SK-MEL-5 (cell line): ENCODE data around the gene HNRNPUL1. TPM values are rescaled to one million over a fixed set of nuclear protein-coding genes. Genes with fewer than 3 reads are reported as not detected.
"Not testable (repeated sequence)": the region's sequence is repeated elsewhere in the genome, so short reads cannot be mapped to it uniquely, and the experiment has no call there.

Experiments used
- DNase-seq: peaks from one replicate; pipeline ENCODE4 v3.0.0-alpha.2; 2016; ENCODE audit warnings: low read depth, low spot score
- in situ Hi-C: cut with HindIII; loops from 2 replicates; pipeline ENCODE4 v1.10.0; 2016; ENCODE audit warnings: low sequenced_read_pairs, high pct_unique_total_duplicates, low pct_unique_long_range_greater_than_20kb
- total RNA-seq: library from RNA; depleted of rRNA; stranded (reverse); fragments of >200 nt; shearing (Covaris generic); gene quantifications from 2 replicates; pipeline ENCODE4 v1.2.3, GENCODE V29; 2014

The HNRNPUL1 gene
- total RNA-seq, 1 experiment from 2014 or later: 56.4 TPM

DNA sequence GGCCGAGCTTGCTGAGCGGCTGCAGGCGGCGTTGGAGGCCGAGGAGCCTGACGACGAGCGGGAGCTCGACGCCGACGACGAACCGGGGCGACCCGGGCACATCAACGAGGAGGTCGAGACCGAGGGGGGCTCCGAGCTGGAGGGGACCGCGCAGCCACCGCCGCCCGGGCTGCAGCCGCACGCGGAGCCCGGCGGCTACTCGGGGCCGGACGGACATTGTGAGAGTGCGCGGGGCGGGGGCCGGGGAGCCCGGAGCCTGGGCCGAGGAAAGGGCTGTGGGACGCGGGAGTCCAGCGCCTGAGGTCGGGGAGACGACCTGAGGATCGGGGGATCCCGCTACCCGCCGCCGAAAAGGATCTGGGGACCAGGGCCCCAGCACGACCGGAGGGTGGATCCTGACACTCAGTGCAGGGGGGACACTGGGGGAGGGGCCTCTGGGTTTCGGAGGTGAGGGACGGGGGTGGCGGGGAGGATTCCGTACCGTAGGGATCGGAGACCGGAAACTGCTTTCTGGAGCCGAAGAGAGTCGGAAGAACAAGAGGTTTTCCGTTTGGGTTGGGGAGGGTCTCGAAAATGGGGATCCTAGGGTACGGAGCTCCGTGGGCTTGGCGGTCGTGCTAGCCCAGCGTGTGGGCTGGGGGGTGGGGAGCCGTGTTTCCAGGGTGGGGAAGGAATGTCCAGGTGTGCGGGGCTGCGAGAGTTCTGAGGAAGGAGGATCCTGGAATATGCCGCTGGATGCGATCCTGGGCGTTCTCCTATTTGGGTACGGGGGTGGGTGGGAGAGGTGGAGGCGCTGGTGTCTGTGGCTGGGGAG is 616 bp downstream of the HNRNPUL1 start:
- DNase-seq: peak; percentile 28

DNA sequence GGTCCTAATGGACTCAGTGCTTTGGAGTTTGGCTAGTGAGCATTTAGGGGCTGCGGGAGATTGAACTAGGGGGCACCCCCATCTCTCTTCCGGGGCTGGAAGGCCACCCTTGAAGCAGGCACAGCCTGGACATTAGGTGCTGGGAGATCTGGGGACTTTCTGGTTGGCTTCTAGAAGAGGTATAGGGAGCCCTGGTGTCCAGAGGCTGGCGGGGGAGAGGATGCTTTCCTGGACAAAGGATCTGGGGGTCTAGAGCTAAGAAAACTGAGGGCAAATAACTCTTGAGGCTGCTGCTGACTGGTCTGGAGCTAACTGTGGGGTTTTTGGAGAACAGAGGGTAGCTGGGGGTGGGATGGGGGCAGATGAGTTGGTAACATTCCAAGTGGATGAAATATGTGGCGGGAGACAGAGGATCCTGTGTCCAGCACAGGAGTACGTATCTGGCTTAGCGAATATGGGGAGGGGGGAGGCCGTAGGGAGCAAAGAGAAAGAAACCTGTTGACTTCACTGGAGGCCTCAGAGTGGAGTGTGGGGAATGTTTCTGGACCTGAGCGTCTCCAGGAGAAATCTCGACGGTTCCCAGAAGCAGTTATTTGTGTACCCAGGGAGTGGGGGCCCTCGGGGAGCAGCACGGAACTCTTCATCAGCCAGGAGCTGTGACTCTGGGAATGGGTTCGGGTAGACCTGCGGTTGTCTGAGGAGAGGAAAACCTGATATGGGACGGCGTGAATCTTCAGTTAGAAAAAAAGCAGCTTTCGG is 1.4 kb downstream of the HNRNPUL1 start:
- in situ Hi-C loops: no loop called here
- peak; percentile 29 for DNase-seq

More for the DNA sequence above, 616 bp downstream of the HNRNPUL1 start:
- in situ Hi-C loops: no loop called here

DNA sequence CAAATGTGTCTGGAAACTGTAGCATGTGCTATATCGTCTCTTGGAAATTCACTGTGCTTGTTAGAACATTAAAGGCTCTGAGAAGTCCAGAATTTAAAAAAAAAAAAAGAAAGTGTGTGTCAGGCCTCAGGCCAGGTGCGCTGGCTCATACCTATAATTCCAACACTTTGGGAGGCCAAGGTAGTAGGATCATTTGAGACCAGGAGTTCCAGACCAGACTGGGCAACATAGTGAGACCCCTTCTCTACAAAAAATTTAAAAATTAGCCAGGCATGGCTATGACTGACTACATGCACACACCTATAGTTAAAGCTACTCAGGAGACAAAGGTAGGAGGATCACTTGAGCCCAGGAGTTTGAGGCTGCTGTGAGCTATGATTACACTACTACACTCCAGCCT is 4.9 kb downstream of the HNRNPUL1 start:
- DNase-seq: no peak
- in situ Hi-C loops: no loop called here

DNA sequence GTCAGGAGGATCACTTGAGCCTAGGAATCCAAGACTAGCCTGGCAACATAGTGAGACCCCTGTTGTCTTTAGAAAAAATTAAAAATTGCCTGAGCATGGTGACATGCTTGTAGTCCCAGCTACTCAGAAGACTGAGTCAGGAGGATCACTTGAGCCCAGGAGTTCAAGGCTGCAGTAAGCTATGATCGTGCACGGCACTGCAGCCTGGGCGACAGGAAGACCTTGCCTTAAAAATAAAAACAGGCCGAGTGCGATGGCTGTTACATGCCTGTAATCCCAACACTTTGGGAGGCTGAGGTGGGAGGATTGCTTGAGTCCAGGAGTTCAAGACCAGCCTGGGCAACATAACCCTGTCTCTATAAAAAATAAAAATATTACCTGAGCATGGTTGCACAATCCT is 5.4 kb downstream of the HNRNPUL1 start:
- in situ Hi-C loops: no loop called here
- no peak for DNase-seq

DNA sequence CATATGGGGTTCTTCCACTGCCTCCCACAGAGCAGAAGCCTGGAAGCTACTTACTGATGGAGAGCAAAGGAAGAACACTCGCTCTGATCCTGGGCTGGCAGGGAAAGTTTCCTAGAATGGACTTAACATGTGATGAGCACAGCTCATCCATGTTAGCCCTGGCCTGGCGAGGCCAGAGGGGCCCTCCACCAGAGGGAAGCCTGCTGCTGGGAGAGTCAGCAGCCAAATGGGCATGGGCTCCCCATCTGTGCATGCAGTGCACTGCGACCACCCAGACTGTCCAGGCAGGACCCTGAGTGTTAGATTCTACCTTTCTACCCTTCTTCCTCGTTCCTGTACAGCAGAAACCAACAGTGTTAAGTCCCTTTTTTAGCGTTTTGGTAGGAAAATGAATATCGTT is 8.9 kb downstream of the HNRNPUL1 start:
- in situ Hi-C loops: no loop called here
- no peak for DNase-seq

DNA sequence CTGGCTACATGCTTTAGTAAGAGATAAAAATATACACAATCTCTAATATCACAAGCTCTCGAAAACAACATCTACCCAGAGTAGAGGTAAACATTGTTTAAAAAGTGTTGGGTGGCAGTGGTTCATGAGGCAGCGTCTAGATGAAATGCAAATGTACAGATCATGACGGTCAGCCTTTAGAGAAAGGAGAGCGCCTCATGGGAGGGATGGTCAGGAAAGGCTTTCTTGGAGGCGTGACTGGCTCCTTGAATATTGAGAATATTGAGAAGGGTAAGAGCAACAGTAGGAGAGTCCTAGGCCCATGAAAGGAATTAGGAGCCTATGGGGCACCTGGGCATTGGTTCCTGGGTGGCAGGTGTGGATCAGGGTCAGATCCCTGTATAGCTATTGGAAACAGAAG is 10.6 kb downstream of the HNRNPUL1 start:
- in situ Hi-C loops: no loop called here
- DNase-seq: no peak

DNA sequence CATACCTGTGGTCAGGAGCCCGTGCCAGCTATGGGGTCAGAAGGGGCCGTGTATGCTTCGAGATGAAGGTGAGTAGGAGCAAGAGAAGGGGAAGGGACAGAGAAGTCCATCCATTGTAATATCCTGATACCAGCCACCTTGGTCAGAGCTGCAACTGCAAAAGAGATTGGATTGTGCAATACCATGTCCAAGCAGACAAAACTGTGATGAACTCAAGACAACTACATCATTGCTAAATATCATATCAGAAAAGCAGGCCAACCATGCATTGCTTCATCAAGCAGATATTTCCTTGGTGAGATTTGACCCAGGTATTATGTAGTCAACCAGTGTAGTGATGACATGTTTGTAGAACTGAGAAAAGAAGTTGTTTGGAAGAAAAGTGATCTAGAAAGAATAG is 12.1 kb downstream of the HNRNPUL1 start:
- in situ Hi-C loops: no loop called here
- no peak for DNase-seq

DNA sequence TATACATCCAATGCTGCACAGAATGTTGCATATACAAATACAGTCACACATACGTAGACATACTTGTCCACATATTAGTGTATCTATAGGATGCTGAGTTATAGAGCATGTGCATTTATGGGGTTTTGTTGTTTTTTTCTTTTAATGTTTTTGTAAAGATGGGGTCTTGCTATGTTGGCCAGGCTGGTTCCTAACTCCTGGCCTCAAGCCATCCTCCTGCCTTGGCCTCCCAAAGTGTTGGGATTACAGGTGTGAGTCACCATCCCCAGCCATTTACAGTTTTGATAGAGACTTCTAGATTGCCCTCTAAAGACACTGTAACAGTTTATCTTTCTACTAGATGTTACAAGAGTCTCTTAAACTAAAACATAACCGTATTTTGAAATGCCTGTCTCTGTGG is 14.3 kb downstream of the HNRNPUL1 start:
- in situ Hi-C loops: no loop called here

DNA sequence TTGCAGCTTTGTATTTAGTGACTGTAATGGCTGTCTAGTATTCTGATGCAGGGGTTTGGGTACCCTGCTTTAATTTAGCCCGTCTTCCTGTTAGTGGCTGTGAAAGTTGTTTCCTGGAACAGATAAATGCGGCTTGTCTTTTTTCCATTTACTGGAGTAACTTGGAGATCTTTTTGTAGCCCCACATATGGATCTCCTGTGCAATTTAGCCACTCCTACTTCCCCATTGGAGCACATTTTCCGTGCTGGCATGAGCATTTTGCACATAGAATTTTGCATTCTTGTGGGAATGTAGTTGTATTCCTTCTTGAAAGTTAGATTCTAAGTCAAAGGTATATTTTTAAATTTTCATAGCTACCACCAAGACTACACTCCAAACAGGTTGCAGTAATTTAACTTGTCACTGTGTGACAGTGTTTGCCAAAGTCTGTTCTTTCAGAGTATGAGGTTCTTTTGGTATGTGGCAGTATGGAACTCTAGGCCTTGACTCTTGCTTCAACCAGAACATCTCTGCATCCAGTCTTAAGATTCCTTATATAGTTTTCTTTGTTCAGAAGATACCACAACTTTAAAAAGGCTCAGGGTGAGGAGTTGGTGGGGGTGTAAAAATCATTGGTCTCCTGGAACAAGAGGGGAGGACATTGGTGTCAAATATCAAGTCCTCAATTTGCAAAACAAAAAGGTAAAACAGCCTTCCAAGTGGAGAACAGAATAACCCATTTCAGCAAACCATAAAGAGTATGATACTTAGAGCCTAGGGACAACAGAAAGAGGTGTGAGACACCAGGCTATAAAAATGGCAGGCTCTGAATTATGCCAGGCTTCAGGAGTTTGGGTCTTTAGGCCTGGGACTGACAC is 24.7 kb downstream of the HNRNPUL1 start:
- in situ Hi-C loops: no loop called here
- no peak for DNase-seq

More for the DNA sequence above, 14.3 kb downstream of the HNRNPUL1 start:
- DNase-seq: no peak

DNA sequence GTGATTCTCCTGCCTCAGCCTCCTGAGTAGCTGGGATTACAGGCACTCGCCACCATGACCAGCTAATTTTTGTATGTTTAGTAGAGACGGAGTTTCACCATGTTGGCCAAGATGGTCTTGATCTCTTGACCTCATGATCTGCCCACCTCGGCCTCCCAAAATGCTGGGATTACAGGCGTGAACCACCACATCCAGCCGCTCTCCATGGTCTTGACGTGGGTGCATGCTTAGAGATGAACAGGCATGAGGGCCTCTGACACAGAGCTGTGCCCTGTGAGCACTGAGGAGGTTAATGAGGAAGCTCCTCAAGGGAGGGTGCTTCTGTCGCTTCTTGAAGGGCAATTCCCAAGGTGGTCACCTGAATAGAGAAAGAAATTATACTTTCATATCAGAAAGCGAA is 25.6 kb downstream of the HNRNPUL1 start:
- DNase-seq, in situ Hi-C loops: not testable (repeated sequence)

DNA sequence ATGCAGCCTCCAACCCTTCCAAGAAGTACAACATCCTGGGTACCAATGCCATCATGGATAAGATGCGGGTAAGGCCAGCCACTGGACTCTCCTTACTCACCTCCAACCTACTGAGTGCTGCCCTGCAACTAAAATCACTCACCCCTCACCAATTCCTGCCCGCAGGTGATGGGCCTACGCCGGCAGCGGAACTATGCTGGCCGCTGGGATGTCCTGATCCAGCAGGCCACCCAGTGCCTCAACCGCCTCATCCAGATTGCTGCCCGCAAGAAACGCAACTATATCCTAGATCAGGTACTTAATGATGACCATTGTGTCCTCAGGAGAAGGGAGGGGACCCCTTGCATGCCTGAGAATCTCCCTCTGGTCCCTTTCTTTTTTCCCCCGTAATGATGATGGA is 30.2 kb downstream of the HNRNPUL1 start:
- DNase-seq: no peak
- in situ Hi-C loops: no loop called here

DNA sequence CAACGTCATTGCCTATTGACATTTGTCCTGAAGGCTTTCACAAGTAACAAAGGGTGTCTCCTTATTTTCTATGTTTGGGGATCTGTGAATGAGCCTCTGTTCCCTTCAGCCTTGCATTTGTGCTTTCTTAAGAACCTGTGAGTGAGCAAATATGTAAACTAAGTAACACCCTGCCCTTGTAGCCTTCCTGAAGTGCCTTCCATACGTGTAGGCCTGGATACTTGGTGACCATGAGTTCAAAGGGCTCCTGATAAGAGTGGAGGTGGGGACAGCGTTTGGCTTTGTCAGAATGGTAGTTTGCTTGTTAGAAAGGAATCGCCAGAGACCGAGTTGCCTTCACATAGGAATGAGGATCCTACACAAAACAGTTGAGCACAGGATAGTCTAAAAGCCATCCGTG is 31.3 kb downstream of the HNRNPUL1 start:
- DNase-seq: no peak
- in situ Hi-C loops: no loop called here

DNA sequence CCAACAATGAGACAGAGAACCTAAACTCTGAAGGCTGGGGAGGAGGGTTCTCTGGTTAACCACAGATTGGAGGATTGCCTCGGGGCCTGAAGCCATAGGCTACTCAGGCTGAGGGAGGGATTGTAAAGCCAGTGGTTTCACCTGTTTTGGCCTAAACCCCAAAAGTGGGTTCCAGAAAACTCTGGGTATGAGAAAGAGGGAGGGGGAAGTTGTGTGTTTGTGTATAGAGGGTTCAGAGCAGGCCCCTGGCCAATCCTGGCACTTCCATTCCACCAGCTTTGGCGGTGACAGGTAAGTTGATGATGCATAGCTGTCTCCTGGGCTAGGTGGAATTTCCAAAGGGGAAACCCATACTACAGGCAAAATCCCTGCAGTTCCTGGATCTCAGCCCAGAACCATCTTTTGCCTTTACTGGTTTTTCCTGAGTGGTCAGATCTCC is 32.3 kb downstream of the HNRNPUL1 start:
- in situ Hi-C loops: no loop called here
- DNase-seq: no peak

DNA sequence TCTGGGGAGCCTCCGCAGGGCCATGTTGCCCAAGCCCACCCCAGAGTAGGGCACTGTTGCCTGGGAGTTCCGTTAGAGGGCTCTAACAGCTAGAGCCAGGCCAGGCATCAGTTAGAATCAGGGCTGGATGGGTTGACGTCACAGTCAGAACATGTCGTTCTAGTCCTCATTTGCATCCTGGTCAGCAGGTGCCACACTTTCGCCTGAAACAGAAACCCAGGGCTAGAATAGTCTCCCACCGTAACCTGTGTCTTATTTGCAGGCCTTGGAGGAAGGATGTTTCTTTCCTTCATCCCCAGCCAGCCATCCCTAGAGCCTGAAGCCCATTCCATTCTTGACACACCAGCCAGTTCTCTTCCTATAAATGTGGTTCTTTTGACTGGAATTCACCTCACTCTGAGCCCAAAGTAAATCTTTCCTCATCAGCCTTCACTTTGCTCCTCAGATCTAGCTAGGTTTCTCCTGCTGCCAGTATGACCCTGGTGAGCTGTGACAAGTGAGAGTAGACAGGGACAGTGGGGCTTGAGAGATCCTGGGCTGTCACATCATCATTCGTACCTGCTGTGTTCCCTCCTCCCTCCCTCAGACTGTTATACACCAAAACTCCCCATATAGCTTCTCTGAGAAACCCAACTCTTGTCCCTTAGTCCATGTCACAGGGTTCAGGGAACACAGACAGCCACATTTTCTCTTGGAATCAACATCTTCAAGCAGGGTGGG is 33.6 kb downstream of the HNRNPUL1 start:
- in situ Hi-C loops: no loop called here
- DNase-seq: no peak

DNA sequence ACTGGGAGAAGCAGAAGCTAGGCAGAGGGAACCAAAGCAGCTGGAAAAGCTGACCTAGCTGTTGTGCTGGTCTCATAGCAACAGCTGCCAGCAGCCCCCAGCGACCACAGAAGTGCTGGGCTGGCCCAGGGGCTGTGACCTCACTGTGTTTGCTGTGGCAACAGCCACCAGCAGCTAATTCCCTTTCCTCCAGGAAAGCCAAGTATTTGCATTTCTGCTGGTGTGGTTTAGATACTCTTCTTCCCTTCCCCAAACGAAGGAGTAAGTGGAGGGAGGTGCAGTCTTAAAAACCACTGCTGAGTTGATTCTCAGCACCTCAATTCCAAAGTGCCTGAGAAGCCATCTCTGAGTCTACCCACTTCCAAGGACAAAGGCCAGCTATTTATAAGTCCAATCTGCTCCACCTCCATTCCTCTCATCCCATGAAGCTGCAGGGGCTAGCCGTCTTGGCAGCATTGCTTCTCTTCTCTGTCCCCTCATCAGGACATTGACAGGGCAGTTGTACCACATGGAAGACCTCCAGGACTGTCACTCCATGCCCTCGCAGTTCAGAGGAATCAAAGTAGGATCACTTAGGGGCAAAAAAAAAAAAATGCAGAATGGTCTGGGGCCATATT is 34.3 kb downstream of the HNRNPUL1 start:
- DNase-seq: no peak
- in situ Hi-C loops: no loop called here

DNA sequence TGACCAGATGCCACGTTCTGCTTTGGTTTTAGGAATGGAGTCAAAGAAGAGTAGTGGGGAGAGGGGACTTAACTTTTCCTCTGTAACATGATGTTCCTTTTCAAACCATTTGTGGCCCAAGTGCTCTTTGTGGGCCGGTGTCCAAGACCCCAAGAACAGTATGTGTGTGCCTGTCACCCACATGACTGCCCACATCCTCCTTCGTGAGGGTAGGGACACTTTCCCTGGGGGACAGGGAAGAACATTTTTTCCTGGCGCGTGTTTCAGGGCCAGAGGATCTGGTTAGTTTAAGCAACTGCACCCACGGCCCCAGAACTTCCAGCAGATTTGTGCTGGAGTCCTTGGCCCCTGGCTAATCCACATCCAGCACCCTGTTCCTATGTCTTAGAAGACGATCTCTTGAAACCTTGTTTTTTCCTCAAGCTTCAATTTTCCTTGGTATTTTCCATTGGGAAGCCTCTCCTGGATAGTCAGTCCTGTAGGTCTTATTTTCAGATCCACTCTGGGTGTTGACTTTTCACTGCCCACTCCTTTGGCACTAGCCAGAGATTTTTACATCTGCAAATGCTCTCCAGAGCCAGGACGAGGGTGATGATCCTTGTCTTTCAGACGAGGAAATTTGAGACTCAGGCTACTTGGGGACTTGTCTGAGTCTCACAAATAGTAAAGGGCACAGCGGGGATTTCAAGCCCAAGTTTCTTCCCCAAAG is 35.0 kb downstream of the HNRNPUL1 start:
- no peak for DNase-seq
- in situ Hi-C loops: no loop called here

DNA sequence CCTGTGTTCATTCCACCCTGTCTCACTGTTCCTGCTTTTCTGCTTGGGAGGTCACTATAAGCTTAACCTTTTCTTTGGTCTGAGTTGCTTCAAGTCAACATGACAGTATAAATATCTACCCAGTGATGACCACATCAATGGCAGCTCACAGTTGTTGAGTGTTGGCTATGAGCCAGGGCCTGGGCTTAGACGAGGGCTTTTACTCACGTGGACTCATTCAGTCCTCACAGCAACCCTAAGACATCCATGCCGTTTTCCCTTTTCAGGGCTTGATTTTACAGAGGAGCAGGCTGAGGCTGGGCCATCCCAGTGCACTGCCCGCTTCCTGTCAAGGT is 35.5 kb downstream of the HNRNPUL1 start:
- DNase-seq: peak; percentile 46

More for the DNA sequence above, 35.5 kb downstream of the HNRNPUL1 start:
- in situ Hi-C loops: no loop called here
